HL-60 (cell line): Measurements from ENCODE around the gene ZNRF3.
A peak's percentile ranks its signal among the peaks of the same experiment; 100 is the strongest.
"Not testable (repeated sequence)": the region's sequence is repeated elsewhere in the genome, so short reads cannot be mapped to it uniquely, and the experiment has no call there.

Source experiments
- DNase-seq, 2 experiments: peaks; one replicate each; pipeline ENCODE4 v3.0.0-alpha.2; 2010 to 2020; ENCODE audit warnings: low read depth in 1 of 2, low spot score in 1 of 2
- H3K27ac ChIP-seq: fragments of 250-450 bp; sonication (Bioruptor Pico); replicated peaks from 2 replicates; pipeline ENCODE4 v1.5.1; 2020; ENCODE audit warnings: mild to moderate bottlenecking, moderate library complexity
- H3K27me3 ChIP-seq: fragments of 250-450 bp; sonication (Bioruptor Pico); 2 replicates; pipeline ENCODE4 v1.5.1; 2021; ENCODE audit warnings: mild to moderate bottlenecking, moderate library complexity; ENCODE audit not compliant: insufficient read depth, poor library complexity, severe bottlenecking
- H3K4me3 ChIP-seq: replicated peaks from 2 replicates; pipeline ENCODE4 v1.5.1; 2011; ENCODE audit warnings: mild to moderate bottlenecking, control low read depth, low read length; ENCODE audit not compliant: insufficient read depth
- GABPA ChIP-seq: IDR thresholded peaks from 2 replicates; pipeline ENCODE4 v1.6.1; 2012; ENCODE audit warnings: low read depth
- POLR2AphosphoS5 ChIP-seq: IDR thresholded peaks from 2 replicates; pipeline ENCODE4 v1.6.1; 2012; ENCODE audit warnings: low read depth
- SPI1 ChIP-seq: IDR thresholded peaks from 2 replicates; pipeline ENCODE4 v1.6.1; 2012; ENCODE audit warnings: low read depth, mild to moderate bottlenecking, borderline replicate concordance
- TF ChIP-seq, protein P1 (sequence below): IDR thresholded peaks from 2 replicates; pipeline ENCODE4 v1.6.1; 2012; ENCODE audit warnings: low read depth; ENCODE audit not compliant: insufficient replicate concordance
- TF ChIP-seq, protein P2 (sequence below): IDR thresholded peaks from one replicate; pipeline ENCODE4 v1.5.1; 2011; ENCODE audit warnings: low read length, control low read depth, inconsistent platforms; ENCODE audit not compliant: insufficient read depth

The ZNRF3 gene

DNA sequence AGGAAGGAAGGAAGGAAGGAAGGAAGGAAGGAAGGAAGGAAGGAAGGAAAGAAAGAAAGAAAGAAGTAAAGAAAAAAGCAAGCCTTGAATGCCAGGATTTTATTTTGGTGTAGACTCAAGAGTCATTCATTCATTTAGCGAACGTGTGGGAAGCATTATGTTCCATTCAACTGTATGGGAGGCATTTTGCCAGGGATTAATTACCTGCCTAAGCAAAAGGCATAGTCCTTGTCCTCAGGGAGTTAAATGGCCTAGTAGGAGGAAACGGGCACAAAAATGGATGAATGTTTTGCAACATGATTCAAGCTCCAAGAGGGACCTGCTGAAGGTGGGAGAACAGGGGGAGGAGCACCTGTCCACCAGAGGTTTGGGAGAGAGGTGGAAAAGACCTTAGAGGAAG lies 16.2 kb upstream of the ZNRF3 start:
- no peak for TF ChIP-seq GABPA
- TF ChIP-seq POLR2AphosphoS5, result no peak
- no peak for TF ChIP-seq SPI1
- TF ChIP-seq, protein P1, sequence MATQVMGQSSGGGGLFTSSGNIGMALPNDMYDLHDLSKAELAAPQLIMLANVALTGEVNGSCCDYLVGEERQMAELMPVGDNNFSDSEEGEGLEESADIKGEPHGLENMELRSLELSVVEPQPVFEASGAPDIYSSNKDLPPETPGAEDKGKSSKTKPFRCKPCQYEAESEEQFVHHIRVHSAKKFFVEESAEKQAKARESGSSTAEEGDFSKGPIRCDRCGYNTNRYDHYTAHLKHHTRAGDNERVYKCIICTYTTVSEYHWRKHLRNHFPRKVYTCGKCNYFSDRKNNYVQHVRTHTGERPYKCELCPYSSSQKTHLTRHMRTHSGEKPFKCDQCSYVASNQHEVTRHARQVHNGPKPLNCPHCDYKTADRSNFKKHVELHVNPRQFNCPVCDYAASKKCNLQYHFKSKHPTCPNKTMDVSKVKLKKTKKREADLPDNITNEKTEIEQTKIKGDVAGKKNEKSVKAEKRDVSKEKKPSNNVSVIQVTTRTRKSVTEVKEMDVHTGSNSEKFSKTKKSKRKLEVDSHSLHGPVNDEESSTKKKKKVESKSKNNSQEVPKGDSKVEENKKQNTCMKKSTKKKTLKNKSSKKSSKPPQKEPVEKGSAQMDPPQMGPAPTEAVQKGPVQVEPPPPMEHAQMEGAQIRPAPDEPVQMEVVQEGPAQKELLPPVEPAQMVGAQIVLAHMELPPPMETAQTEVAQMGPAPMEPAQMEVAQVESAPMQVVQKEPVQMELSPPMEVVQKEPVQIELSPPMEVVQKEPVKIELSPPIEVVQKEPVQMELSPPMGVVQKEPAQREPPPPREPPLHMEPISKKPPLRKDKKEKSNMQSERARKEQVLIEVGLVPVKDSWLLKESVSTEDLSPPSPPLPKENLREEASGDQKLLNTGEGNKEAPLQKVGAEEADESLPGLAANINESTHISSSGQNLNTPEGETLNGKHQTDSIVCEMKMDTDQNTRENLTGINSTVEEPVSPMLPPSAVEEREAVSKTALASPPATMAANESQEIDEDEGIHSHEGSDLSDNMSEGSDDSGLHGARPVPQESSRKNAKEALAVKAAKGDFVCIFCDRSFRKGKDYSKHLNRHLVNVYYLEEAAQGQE, result no peak
- TF ChIP-seq, protein P2, sequence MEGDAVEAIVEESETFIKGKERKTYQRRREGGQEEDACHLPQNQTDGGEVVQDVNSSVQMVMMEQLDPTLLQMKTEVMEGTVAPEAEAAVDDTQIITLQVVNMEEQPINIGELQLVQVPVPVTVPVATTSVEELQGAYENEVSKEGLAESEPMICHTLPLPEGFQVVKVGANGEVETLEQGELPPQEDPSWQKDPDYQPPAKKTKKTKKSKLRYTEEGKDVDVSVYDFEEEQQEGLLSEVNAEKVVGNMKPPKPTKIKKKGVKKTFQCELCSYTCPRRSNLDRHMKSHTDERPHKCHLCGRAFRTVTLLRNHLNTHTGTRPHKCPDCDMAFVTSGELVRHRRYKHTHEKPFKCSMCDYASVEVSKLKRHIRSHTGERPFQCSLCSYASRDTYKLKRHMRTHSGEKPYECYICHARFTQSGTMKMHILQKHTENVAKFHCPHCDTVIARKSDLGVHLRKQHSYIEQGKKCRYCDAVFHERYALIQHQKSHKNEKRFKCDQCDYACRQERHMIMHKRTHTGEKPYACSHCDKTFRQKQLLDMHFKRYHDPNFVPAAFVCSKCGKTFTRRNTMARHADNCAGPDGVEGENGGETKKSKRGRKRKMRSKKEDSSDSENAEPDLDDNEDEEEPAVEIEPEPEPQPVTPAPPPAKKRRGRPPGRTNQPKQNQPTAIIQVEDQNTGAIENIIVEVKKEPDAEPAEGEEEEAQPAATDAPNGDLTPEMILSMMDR, result no peak
- H3K27me3 ChIP-seq, result no peaks in the 10 kb centered on the region
- no peak overlapping the region for H3K27ac ChIP-seq
- H3K4me3 ChIP-seq, result no peak overlapping the region
- DNase-seq, result no peak

DNA sequence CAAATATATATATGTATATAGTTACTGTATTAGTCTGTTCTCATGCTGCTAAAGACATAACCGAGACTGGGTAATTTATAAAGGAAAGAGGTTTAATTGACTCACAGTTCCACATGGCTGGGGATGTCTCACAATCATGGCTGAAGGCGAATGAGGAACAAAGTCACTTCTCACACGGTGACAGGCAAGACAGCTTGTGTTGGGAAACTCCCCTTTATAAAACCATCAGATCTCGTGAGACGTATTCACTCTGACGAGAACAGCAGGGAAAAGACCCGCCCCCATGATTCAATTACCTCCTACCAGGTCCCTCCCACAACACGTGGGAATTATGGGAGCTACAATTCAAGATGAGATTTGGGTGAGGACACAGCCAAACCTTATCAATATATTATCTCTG lies 15.0 kb upstream of the ZNRF3 start:
- DNase-seq, result peak; percentile 62 to 89
- not testable (repeated sequence) for H3K27me3 ChIP-seq

DNA sequence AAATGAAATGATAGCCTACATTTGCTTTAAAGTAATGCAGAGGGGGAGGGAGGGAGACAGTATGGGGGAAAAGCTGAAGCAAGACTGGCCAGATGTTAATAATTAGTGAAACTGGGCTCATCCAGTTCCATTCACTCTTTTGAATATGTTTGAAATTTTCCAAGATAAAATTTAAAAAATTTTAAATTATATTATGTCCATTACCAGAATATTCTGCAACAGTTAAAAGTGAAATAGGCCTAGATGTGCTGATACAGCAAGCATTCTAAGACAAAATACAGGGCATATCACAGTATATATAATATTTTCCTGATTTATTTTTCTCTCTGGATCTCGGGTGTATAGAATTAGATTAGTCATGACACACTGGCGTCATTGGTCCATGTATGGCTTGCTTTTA lies 13.6 kb upstream of the ZNRF3 start:
- TF ChIP-seq POLR2AphosphoS5 (no peak), SPI1 (no peak), GABPA (no peak)
- TF ChIP-seq, protein P1, result no peak
- TF ChIP-seq, protein P2, result no peak
- H3K4me3 ChIP-seq, result no peak overlapping the region
- DNase-seq, result no peak
- H3K27me3 ChIP-seq, result no peaks in the 10 kb centered on the region
- H3K27ac ChIP-seq, result no peak overlapping the region

More for the DNA sequence above, 15.0 kb upstream of the ZNRF3 start:
- H3K27ac ChIP-seq, H3K4me3 ChIP-seq: not testable (repeated sequence)
- TF ChIP-seq POLR2AphosphoS5, result peak; percentile 53; the same call in 1 of the 2 replicates

DNA sequence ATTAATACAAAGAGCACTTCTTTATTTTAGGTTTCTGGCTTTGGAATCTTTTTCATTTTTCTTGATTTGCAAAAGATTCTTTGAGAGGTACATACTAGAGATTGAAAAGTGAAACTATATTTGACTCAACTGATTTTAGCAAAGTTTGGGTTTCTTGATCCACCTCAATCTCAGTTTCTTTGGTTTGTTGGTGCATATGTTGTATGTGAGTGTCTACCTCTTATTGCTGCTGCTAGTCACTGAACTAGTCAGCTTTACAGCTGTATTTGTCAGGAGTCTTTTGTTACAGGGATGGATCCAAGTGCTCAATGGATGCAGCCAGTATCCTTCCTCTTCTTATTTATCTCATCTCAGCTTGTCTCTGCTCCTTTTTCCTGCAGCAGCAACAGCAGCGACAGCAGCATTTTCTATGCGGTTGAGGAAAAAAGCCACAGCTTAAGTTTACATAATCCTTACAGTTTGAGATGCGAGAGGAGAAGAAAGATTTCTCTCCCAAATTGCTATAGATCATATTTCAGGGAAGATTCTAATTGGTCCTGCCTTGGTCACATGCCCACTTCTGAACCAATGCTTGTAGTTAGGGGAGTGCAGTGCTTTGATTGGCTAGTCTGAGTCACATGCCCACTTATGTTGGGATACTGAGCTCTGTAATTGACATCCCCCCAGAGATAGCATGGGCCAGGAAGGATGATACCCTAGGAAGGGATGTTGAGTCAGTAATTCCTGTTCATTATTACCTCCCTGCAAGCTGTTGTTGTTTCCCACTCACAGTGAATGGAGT lies 10.0 kb upstream of the ZNRF3 start:
- TF ChIP-seq SPI1, result no peak
- TF ChIP-seq GABPA, result no peak
- TF ChIP-seq, protein P2, result no peak
- TF ChIP-seq POLR2AphosphoS5, result no peak
- TF ChIP-seq, protein P1, result no peak
- H3K4me3 ChIP-seq, result no peak overlapping the region
- H3K27me3 ChIP-seq, result no peaks in the 10 kb centered on the region
- no peak for DNase-seq
- H3K27ac ChIP-seq, result no peak overlapping the region
